ENCODE data around the gene ZNF774. TPM values are rescaled to one million over a fixed set of nuclear protein-coding genes. Genes with fewer than 3 reads are reported as not detected.

The ZNF774 gene
- total RNA-seq, 1 experiment from 2014 or later: 4.0 TPM

GRCh38 chr15:90365414-90366055 is 13.5 kb downstream of the ZNF774 start (continued):
- no peak for TF ChIP-seq REST (IDR thresholded peaks at IDR 0.05; ENCODE audit: low read depth)

- Histone ChIP-seq H3K9ac (ENCODE audit: low read length) (no peak overlapping the region), H4K20me1 (ENCODE audit: insufficient read depth) (no peaks in the 10 kb centered on the region), H3K4me2 (ENCODE audit: low read length) (no peak overlapping the region), H3K4me3 (replicated peaks in 1 of 2; ENCODE audit: low read depth in 1 of 2, low read length in 2 of 2) (no peak overlapping the region), H3K9me2 (ENCODE audit: insufficient read depth) (no peaks in the 10 kb centered on the region), H3K9me3 (ENCODE audit: control insufficient read depth in 1 of 2, insufficient read depth in 1 of 2, low read depth in 1 of 2, low read length in 2 of 2) (no peaks in the 10 kb centered on the region), H2AFZ (ENCODE audit: low read depth, low read length, poor library complexity, severe bottlenecking) (no peak overlapping the region), H3K36me3 (ENCODE audit: control insufficient read depth in 1 of 2, insufficient read depth in 2 of 2, low read length in 2 of 2) (no peaks in the 10 kb centered on the region), H3K4me1 (ENCODE audit: control insufficient read depth in 1 of 2, insufficient read depth in 2 of 2, low read length in 2 of 2) (peaks cover 6 to 16% of the 10 kb centered on the region in 2 experiments; a peak in 3 of 4 replicates), H3K27me3 (ENCODE audit: insufficient read depth, low read length) (no peaks in the 10 kb centered on the region), H3K27ac (ENCODE audit: low read depth, low read length) (no peak overlapping the region), H3K79me2 (ENCODE audit: insufficient read depth, low read length) (no peaks in the 10 kb centered on the region)
- intact Hi-C loops (cut with micrococcal nuclease): no loop called here
- ChIA-PET CTCF (no interaction called here), RAD21 (ENCODE audit: low non-redundant PET in 1 of 2, low total read pairs in 2 of 2, uncharacterized antibody in 2 of 2, unreplicated experiment in 2 of 2) (no interaction called here), POLR2A (no interaction called here)
- ATAC-seq (no peak), DNase-seq (ENCODE audit: low read depth, low spot score) (no peak)
- BruUV-seq (replicated peaks): no TSS peak
- TF ChIP-seq ZFX (IDR thresholded peaks at IDR 0.05) (no peak), CBX3 (IDR thresholded peaks at IDR 0.05; ENCODE audit: low read depth) (no peak), POLR2AphosphoS5 (IDR thresholded peaks at IDR 0.05; ENCODE audit: low read depth, low read length) (no peak), JUND (IDR thresholded peaks at IDR 0.05) (no peak), SIN3A (IDR thresholded peaks at IDR 0.05; ENCODE audit: low read depth) (no peak), ELF1 (IDR thresholded peaks at IDR 0.05; ENCODE audit: borderline replicate concordance, low read depth) (no peak), REST (IDR thresholded peaks at IDR 0.05; ENCODE audit: low read depth) (no peak), EZH2phosphoT487 (IDR thresholded peaks at IDR 0.05; ENCODE audit: borderline replicate concordance) (no peak), EGR1 (IDR thresholded peaks at IDR 0.05; ENCODE audit: low read depth) (no peak), YY1 (IDR thresholded peaks at IDR 0.05; ENCODE audit: extremely low read depth, insufficient replicate concordance, low read depth, low read length) (no peak), ZNF274 (IDR thresholded peaks at IDR 0.05; ENCODE audit: low read depth, low read length) (no peak), TCF7L2 (IDR thresholded peaks at IDR 0.05; ENCODE audit: borderline replicate concordance, extremely low read depth, insufficient read depth, insufficient read length) (no peak)
- TF ChIP-seq, protein P1, sequence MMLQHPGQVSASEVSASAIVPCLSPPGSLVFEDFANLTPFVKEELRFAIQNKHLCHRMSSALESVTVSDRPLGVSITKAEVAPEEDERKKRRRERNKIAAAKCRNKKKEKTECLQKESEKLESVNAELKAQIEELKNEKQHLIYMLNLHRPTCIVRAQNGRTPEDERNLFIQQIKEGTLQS (IDR thresholded peaks at IDR 0.05): no peak
- TF ChIP-seq, protein P2, sequence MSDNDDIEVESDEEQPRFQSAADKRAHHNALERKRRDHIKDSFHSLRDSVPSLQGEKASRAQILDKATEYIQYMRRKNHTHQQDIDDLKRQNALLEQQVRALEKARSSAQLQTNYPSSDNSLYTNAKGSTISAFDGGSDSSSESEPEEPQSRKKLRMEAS (IDR thresholded peaks at IDR 0.05): no peak
- TF ChIP-seq, protein P3, sequence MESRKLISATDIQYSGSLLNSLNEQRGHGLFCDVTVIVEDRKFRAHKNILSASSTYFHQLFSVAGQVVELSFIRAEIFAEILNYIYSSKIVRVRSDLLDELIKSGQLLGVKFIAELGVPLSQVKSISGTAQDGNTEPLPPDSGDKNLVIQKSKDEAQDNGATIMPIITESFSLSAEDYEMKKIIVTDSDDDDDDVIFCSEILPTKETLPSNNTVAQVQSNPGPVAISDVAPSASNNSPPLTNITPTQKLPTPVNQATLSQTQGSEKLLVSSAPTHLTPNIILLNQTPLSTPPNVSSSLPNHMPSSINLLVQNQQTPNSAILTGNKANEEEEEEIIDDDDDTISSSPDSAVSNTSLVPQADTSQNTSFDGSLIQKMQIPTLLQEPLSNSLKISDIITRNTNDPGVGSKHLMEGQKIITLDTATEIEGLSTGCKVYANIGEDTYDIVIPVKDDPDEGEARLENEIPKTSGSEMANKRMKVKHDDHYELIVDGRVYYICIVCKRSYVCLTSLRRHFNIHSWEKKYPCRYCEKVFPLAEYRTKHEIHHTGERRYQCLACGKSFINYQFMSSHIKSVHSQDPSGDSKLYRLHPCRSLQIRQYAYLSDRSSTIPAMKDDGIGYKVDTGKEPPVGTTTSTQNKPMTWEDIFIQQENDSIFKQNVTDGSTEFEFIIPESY (IDR thresholded peaks at IDR 0.05; ENCODE audit: extremely low read depth, insufficient replicate concordance, low read length): no peak
Measured at GRCh38 chr15:90367576-90367975, 15.5 kb downstream of the ZNF774 start.
